Activated CD4-positive, alpha-beta T cell treated with anti-CD3 and anti-CD28 coated beads, Interleukin-2, amount 50 U/mL, for 48 hours (primary cell): ENCODE measurements around the gene CABP2.
A peak's percentile ranks its signal among the peaks of the same experiment; 100 is the strongest.

Source experiments
- DNase-seq, 2 experiments: peaks; one replicate each; pipeline ENCODE4 v3.0.0-alpha.2; 2020

The CABP2 gene

DNA sequence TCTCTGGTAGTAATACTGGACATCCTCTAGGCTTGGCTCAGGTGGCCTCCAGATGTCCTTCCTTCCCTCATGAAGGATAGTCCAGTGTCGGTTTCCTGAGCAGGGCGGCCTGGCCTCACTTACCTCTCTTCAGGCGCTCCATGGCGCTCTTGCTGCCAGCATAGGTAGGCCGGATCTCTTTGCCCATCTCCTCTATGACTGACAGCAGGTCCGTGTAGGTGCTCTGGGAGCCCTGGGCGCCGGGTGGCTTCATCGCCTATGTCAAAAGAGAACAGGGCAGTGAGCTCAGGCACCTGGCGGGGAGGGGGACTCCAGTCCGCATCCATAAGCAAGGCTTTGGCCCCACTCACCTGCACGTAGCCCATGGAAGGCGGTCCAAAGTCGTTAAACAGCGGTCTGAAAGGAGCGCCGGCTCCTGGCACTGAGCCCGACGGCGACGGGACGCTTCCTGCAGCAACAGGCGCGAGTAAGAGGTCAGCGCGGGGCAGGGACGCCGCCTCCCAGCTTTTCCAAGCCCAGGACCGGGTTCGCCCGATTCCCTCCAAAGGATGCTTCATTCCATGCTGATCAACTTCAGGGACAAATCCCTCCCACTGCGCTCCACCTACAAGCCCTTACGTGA is 15.9 kb downstream of the CABP2 start:
- DNase-seq, result no peak

DNA sequence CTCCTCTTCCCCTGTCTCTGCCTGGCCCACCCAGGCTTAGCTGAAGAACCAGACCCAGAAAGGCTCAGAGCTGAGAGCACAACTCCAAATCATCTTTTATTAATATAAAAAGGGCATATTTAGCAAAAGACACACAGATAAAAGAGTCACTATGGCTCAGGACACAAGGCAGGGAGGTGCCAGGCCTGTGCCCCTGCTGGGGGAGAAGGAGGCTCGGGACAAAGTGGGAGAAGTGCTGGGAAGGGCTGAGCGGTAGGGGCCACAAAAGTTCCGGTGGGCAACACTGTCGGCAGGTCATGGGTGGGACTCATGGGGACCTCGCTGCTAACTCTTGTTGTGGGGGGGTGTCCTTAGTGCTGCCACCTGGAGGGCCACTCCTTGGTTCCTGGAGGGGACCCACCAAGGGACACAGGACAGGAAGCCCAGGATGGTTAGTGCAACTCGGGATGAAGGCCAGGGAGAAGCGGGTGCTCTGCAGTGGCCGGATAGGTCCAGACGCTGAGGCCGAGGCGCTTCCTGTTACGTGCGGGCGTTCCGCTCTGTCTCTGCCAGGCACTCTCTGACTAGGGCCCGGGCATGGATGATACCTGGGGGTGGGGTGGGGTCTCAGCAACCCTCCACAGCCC is 16.7 kb downstream of the CABP2 start:
- no peak for DNase-seq

GRCh38 chr11:67505605-67506396 is 17.4 kb downstream of the CABP2 start:
- DNase-seq, result peak; percentile 93 to 95

DNA sequence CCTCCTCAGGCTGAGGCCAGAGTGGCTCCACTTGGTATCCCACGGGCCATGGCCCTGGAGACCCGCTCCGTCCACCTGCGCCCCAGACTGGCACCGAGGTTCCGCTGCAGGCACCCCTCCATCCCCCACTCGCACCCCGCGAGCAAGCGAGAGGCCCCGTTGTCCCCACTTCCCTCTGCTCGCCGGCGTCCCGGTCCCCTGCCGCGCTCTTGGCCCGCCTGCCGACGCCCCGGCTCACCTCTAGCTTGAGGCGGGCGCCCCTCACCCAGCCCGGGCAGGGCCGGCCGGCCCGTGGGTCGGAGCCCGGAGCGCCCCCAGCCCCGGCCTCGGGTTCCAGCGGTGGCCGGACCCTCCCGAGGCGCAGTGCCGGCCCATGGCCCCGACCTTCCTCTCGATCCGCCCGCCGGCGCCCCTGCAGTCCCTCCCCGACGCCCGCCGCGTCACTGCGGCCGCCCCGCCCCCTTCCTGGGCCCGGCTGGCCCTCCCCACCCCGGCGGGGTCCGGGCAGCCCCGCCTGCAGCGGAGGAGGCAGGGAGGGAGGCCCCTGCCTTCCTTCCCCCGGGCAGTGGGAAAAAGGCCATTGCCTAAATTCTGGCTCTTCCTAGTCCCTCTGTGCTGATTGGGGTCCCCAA is 18.2 kb downstream of the CABP2 start, which contains the start of gene PITPNM1:
PITPNM1 (minus strand) TSS at position 414 of the 632 bp plus-strand sequence. CDS start 1,183 bp downstream, outside the sequence.
- peak; percentile 82 to 84 for DNase-seq

DNA sequence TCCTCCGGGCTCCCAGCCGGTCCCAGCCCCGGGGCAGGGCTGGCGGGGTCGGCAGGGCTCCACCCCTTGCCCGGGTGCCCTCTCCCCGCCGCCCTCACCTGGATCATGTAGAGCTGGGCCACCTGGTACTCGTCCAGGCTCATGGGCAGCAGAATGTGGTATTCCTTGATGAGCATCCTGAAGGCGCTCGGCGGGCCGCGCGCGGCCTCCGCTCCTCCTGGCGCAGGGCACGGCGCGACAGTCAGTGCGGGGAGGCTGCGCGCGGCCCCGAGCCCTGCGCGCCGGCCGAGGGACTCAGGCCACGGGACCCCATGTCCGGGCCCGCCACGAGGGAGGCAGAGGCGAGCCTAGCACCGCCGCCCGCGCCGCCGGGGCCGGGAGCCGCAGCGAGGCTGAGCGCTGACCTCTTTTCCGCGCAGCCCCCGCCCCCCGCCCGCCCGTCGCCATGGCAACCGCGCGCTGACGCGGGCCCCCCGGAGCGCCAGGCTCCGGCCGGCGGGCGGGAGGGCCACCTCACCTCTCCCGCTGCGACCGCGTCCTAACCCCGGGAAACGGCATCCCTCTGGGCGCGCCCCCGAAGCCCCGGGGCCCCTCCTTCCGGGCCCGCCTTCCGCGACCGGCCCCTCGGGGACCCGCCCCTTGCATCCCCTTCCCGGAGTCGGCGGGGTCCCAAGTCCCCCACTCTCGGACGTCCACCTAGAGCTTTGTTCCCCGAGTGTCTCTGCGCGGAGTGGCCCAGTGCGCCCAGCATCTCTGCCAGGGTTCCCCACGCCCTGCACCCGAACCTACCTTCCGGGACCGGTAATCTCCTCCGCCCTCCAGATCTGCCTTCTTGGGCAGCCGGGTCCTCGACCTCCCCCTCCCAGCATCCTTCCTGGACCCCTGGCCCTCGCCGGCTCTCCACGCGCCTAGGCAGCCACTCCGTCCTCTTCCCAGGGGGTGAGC is 19.0 kb downstream of the CABP2 start:
- peak in 1 of 2 experiments; percentile 44 for DNase-seq

GRCh38 chr11:67503119-67504004 is 19.9 kb downstream of the CABP2 start:
- no peak for DNase-seq

GRCh38 chr11:67502328-67502979 is 20.8 kb downstream of the CABP2 start:
- no peak for DNase-seq

DNA sequence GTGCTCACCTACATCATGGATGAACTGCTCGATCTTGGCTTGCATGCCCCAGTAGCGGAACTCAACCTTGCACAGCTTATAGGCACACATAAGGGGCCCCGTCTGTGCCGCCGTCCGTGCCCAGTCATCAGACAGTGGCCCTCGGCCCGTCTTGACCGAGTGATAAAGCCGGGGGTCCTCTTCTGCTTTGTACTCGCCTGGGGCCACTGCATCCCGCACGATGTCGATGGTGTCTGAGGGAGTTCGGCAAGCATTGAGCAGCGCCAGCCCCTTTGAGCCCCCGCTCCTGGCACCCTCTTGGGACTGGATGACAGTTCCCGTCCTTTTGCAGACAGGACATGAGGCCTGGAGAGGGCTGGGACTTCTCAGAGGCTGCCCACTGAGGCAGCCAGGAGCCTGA is 21.4 kb downstream of the CABP2 start:
- no peak for DNase-seq

- DNase-seq, result no peak
These were observed 22.2 kb downstream of the CABP2 start for GRCh38 chr11:67500831-67501715.

DNA sequence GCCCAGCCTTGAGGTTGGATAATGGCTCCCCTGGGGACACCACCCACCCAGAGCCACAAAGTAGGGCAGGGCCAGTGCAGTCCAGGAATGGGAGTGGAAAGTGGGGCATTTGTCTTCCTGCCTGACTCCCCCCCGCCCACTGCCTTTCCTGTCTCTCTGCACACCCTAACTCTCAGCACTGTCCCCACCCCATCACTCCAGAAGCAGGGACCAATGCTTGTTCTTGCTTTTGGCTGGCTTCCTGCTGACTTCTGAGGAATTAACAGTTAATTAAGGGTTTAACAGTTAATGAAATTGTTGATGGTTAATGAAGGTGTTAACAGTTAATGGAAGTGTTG is 22.8 kb downstream of the CABP2 start:
- no peak for DNase-seq

DNA sequence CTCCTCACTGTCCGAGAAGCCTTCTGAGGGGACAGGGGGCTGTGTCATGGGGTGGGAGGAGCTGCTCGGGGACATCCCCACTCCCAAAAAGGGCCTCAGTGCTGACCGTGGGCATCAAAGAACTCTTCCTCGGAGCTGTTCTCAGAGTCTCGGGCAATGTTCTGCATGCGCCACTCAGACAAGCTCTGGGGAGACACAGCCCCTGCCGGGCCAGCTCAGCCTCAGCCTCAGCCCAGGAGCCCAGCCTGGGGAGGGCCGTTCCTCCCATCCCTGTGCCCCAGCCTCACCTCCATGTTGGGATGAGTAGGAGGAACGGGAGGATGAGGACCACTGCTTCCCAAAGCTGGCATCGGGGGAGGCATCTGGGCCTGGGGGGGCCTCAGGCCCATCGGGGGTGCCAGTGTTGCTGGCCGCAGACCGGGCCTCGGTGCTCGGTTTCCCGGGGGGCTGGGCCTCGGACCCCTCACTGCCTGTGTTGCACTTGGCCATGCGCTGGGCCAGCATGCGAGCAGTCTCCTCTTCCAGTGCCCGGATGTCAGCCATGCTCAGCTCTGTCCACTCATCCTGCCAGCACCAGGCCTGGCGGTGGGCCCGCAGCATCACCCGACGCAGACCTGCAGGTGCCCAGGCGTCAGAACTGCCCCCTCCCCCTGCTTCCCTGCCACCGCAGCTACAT is 23.3 kb downstream of the CABP2 start:
- DNase-seq, result no peak

GRCh38 chr11:67498544-67498972 is 24.7 kb downstream of the CABP2 start:
- no peak for DNase-seq

DNA sequence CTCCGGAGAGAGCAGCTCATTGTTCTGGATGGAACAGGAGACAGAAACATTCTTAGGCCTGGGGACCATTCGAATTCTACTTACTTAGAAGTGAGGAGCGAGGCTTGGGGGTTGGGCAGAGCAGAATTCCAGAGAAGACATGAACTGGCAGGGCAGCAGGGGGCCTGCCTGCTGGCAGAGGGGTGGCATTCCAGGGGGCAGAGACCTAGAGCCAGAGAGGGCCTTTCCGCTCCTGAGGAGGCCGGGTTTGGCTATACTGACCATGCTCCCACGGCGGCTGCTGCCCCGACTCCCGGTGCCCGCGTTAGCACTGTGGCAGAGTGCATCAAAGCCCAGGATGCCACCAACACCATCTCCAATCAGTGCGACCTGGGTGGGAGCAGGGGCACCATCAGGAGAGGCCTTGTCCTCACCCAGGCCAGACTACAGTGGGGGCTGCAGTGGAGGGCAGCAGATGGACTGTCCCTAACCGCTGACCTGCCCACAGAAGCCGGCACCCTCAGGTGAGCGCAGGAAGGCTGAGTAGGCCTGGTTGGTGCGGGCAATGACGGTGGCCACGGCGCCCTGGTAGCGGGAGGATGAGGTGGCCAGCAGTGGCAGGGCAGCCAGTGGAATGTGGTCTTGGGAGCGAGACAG is 25.5 kb downstream of the CABP2 start:
- DNase-seq, result no peak

GRCh38 chr11:67496113-67496512 is 27.1 kb downstream of the CABP2 start:
- DNase-seq, result no peak

GRCh38 chr11:67495234-67496005 is 27.8 kb downstream of the CABP2 start:
- DNase-seq, result no peak

DNA sequence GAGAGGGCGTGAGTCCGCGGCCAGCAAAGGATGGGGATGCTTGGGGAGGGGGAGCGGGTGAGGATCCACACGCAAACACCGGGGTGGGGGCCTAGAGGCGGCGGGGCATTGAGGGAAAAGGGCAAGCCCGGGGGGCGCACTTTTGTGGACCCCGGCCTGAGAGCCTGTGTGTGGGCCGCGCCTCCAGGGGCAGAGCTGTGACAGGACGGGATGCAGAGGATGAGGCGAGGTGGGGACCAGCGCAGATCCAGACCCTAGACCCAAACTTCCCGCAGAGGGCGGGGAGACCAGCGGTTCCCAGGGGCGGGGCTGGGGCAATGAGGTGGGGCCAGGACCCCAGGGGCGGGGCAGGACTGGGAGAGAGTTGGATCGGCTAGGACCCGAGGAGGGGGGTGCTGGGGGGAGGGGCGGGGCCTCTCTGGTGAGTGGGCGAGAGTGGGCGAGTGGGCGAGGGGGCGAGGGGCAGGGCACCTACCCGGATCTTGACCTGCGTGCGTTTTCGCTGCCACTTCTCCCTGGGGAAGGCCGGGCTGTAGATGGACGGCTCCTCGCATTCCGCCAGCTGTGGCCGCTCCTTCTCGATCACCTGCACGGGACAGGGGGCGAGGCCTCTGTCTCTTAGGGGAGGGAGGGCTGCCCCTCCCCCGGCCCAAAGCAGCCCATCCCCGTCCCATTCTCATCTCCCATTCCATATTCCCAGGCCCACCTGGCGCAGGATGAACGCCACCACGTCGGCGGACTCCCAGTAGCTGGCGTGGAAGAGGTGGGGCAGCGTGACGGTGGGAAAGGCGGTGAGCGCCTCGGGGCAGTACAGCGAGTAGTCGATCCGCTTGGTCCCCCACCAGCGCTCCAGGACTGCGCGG is 28.6 kb downstream of the CABP2 start:
- no peak for DNase-seq
